Measurements from ENCODE around the gene IL36RN.

GRCh38 chr2:113015042-113015441 lies 44.0 kb upstream of the IL36RN start:
- no peak for TF ChIP-seq CTCF (IDR thresholded peaks at IDR 0.05)
- TF ChIP-seq POLR2A (IDR thresholded peaks at IDR 0.05), result no peak

All from heart left ventricle (tissue), 13 donors.